Measurements from ENCODE around the gene VSTM4. TPM values are rescaled to one million over a fixed set of nuclear protein-coding genes. Genes with fewer than 3 reads are reported as not detected.

Gene VSTM4
- total and polyA plus RNA-seq, 2 experiments from 2014 or later, result 9.0 to 10.2 TPM

- WGBS (ENCODE audit: low lambda C conversion rate, missing lambda C conversion rate), result 54% methylated on average over 3 of the region's 3 CpGs
These were observed 4.4 kb upstream of the VSTM4 start for GRCh38 chr10:49119746-49120145.

DNA sequence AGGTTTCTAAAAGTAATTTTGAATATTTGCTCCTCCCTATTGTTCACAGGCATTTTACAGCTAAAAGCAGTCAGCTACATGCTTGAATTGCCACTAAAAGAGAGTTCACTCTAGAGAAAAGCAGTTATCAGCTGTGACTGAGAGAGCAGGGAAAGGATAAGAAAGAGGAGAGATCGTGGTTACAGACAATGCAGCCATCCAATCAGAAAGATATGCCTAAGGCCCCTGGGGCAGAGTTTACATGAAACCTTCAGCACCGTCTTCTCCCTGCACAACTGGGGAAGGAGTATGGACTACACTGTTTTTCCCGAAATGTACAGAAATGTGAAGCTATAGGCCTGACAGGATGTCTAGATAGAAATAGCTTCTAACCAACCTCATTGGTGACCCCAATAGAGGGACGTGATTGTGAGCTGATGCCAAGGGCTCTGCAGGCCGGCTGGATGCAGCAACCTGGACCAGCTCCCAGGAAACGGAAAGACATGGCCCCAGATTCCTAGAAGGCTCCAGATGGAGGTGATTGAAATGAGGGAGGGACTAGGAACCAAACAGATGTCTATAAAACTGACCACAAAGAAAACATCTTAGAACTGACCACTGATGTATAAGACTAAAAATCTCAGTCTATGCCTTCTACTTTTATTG is 3.2 kb upstream of the VSTM4 start:
- H3K4me3 ChIP-seq, result no peak overlapping the region
- no peaks in the 10 kb centered on the region for H3K79me2 ChIP-seq
- 55% methylated on average over 6 of the region's 6 CpGs for WGBS (ENCODE audit: low lambda C conversion rate, missing lambda C conversion rate)
- H3K4me1 ChIP-seq (ENCODE audit: insufficient read depth), result peaks cover 8% of the 10 kb centered on the region
- H3K36me3 ChIP-seq (replicated peaks; ENCODE audit: insufficient read depth, low read depth), result no peaks in the 10 kb centered on the region
- H3K27ac ChIP-seq, result no peak overlapping the region
- no peak for DNase-seq (ENCODE audit: low spot score)
- no peaks in the 10 kb centered on the region for H4K20me1 ChIP-seq (ENCODE audit: insufficient read depth, poor library complexity, severe bottlenecking)
- H3K4me2 ChIP-seq, result no peak overlapping the region
- H3K9me2 ChIP-seq (replicated peaks; ENCODE audit: insufficient read depth), result no peaks in the 10 kb centered on the region
- H3K27me3 ChIP-seq, result peaks cover 22% of the 10 kb centered on the region
- H3K9me3 ChIP-seq (ENCODE audit: low read depth), result no peaks in the 10 kb centered on the region
- TF ChIP-seq EZH2 (IDR thresholded peaks at IDR 0.05; ENCODE audit: borderline replicate concordance), result no peak
- H2AFZ ChIP-seq, result no peak overlapping the region

More at GRCh38 chr10:49119746-49120145, 4.4 kb upstream of the VSTM4 start:
- peaks cover under 1% of the 10 kb centered on the region for H3K4me1 ChIP-seq (ENCODE audit: insufficient read depth)
- no peak for DNase-seq (ENCODE audit: low spot score)
- H3K9me3 ChIP-seq (ENCODE audit: low read depth), result no peaks in the 10 kb centered on the region
- no peak overlapping the region for H2AFZ ChIP-seq
- H3K27ac ChIP-seq, result no peak overlapping the region
- H3K9me2 ChIP-seq (replicated peaks; ENCODE audit: insufficient read depth), result no peaks in the 10 kb centered on the region
- TF ChIP-seq EZH2phosphoT487 (IDR thresholded peaks at IDR 0.05; ENCODE audit: low read depth, severe bottlenecking, unreplicated experiment) (no peak), EZH2 (IDR thresholded peaks at IDR 0.05; ENCODE audit: borderline replicate concordance) (no peak), CTCF (IDR thresholded peaks at IDR 0.05; ENCODE audit: poor library complexity) (no peak)
- no peaks in the 10 kb centered on the region for H3K36me3 ChIP-seq (replicated peaks; ENCODE audit: insufficient read depth, low read depth)
- no peak overlapping the region for H3K4me2 ChIP-seq
- peaks cover 10% of the 10 kb centered on the region for H3K27me3 ChIP-seq
- no peaks in the 10 kb centered on the region for H4K20me1 ChIP-seq (ENCODE audit: insufficient read depth, poor library complexity, severe bottlenecking)
- H3K79me2 ChIP-seq, result no peaks in the 10 kb centered on the region
- no peak overlapping the region for H3K4me3 ChIP-seq

DNA sequence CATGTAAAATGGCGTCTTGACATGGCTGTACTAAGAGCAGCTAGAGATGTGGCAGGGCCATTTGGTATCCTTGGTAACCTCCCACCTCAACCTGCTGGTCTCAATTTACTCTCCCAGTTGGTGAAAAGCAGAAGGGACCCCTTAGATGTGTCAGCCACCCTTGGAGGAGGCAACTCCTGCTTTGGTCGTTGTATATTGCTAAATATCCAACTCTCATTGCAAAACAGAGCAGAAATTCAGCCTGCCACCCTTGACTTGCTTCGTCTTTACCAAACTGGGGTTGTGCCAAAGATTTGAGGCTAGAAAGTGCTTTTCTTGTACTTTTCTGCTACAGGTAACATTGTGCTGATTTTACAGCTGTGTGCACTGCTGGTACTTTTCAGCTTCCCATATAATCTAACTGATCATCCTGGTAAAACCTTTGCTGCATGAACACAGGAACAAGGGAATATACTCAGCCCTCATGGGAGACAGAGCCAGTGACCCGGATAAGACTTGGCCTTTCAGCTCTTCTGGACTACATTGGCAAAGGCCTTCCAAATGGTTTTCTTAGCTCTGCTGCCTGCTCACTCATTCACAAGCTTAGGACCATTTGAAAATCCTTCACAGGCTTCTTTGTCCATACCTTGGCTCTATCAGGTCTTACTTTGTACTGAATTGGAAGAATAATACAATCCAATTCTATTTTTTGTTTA is 2.2 kb upstream of the VSTM4 start:
- Histone ChIP-seq H3K79me2 (no peaks in the 10 kb centered on the region), H3K9me2 (replicated peaks; ENCODE audit: insufficient read depth) (no peaks in the 10 kb centered on the region), H3K4me1 (ENCODE audit: insufficient read depth) (peaks cover 8% of the 10 kb centered on the region), H3K36me3 (replicated peaks; ENCODE audit: insufficient read depth, low read depth) (no peaks in the 10 kb centered on the region), H4K20me1 (ENCODE audit: insufficient read depth, poor library complexity, severe bottlenecking) (no peaks in the 10 kb centered on the region), H3K4me2 (no peak overlapping the region), H3K9me3 (ENCODE audit: low read depth) (no peaks in the 10 kb centered on the region), H3K27me3 (peaks cover 27% of the 10 kb centered on the region), H3K4me3 (no peak overlapping the region), H3K27ac (no peak overlapping the region), H2AFZ (no peak overlapping the region)
- TF ChIP-seq EZH2 (IDR thresholded peaks at IDR 0.05; ENCODE audit: borderline replicate concordance) (no peak), CTCF (IDR thresholded peaks at IDR 0.05; ENCODE audit: poor library complexity) (no peak), EZH2phosphoT487 (IDR thresholded peaks at IDR 0.05; ENCODE audit: low read depth, severe bottlenecking, unreplicated experiment) (no peak)
- 86% methylated on average over 4 of the region's 4 CpGs for WGBS (ENCODE audit: low lambda C conversion rate, missing lambda C conversion rate)
- no peak for DNase-seq (ENCODE audit: low spot score)

Measured in hepatocyte (in vitro differentiated cells).